Neutrophil (primary cell): ENCODE measurements around the gene HSH2D.
A peak's percentile ranks its signal among the peaks of the same experiment; 100 is the strongest.

Experiments used
- H3K27ac ChIP-seq: fragments of 200-600 bp; sonication (generic); 2 replicates; pipeline ENCODE4 v1.5.1; 2016; ENCODE audit warnings: mild to moderate bottlenecking, moderate library complexity
- H3K27me3 ChIP-seq: fragments of 200-600 bp; sonication (generic); 2 replicates; pipeline ENCODE4 v1.6.0; 2016; ENCODE audit warnings: mild to moderate bottlenecking
- H3K36me3 ChIP-seq: fragments of 200-600 bp; sonication (generic); 2 replicates; pipeline ENCODE4 v1.5.1; 2017
- H3K4me1 ChIP-seq, 2 experiments: fragments of 200-600 bp in 1 of 2; sonication (generic) in 1 of 2; 1 replicate in 1 of 2; 2 replicates in 1 of 2; pipeline versions ENCODE4 v1.5.1 to v1.6.1; 2013 to 2016; ENCODE audit warnings: low read depth in 1 of 2, low read length in 1 of 2, mild to moderate bottlenecking in 1 of 2, moderate library complexity in 1 of 2; ENCODE audit not compliant: control insufficient read depth in 1 of 2, insufficient read depth in 1 of 2
- H3K4me3 ChIP-seq, 2 experiments: fragments of 200-600 bp in 1 of 2; sonication (generic) in 1 of 2; 1 replicate in 1 of 2; 2 replicates in 1 of 2; pipeline ENCODE4 v1.5.1; 2013 to 2016; ENCODE audit warnings: low read depth in 1 of 2, low read length in 1 of 2, mild to moderate bottlenecking in 1 of 2, moderate library complexity in 1 of 2
- H3K9me3 ChIP-seq: fragments of 200-600 bp; sonication (generic); 2 replicates; pipeline ENCODE4 v1.5.1; 2016
- CTCF ChIP-seq: fragments of 200-600 bp; sonication (generic); IDR thresholded peaks from 2 replicates; pipeline ENCODE4 v1.5.1; 2016; ENCODE audit warnings: antibody characterized with exemption

HSH2D gene

GRCh38 chr19:16125737-16126495 lies 17.6 kb upstream of the HSH2D start:
- H3K4me3 ChIP-seq = no peak overlapping the region
- H3K9me3 ChIP-seq = no peaks in the 10 kb centered on the region
- H3K4me1 ChIP-seq = peaks cover 0 to 3% of the 10 kb centered on the region in 2 experiments
- peaks cover 100% of the 10 kb centered on the region for H3K36me3 ChIP-seq
- no peak for TF ChIP-seq CTCF
- peak overlapping the region; percentile 28 for H3K27ac ChIP-seq
- H3K27me3 ChIP-seq = no peaks in the 10 kb centered on the region

GRCh38 chr19:16127080-16127479 lies 16.4 kb upstream of the HSH2D start:
- H3K27ac ChIP-seq = no peak overlapping the region
- peaks cover 0 to 3% of the 10 kb centered on the region in 2 experiments for H3K4me1 ChIP-seq
- H3K27me3 ChIP-seq = no peaks in the 10 kb centered on the region
- H3K36me3 ChIP-seq = peaks cover 100% of the 10 kb centered on the region
- H3K9me3 ChIP-seq = no peaks in the 10 kb centered on the region
- H3K4me3 ChIP-seq = no peak overlapping the region
- TF ChIP-seq CTCF = no peak

- no peak for TF ChIP-seq CTCF
- H3K27ac ChIP-seq = peak overlapping the region; percentile 33
- no peak overlapping the region for H3K4me3 ChIP-seq
- no peaks in the 10 kb centered on the region for H3K9me3 ChIP-seq
- H3K4me1 ChIP-seq = peaks cover 0 to 3% of the 10 kb centered on the region in 2 experiments
- peaks cover 100% of the 10 kb centered on the region for H3K36me3 ChIP-seq
- no peaks in the 10 kb centered on the region for H3K27me3 ChIP-seq
These were observed 15.6 kb upstream of the HSH2D start for GRCh38 chr19:16127776-16128371.

- no peak for TF ChIP-seq CTCF
- H3K36me3 ChIP-seq = peaks cover 80% of the 10 kb centered on the region
These were observed 11.8 kb upstream of the HSH2D start for GRCh38 chr19:16131648-16132047.

GRCh38 chr19:16133818-16134217 lies 9.7 kb upstream of the HSH2D start:
- Histone ChIP-seq H3K27me3 (no peaks in the 10 kb centered on the region), H3K36me3 (peaks cover 59% of the 10 kb centered on the region)
- TF ChIP-seq CTCF = no peak

More at GRCh38 chr19:16131648-16132047, 11.8 kb upstream of the HSH2D start:
- Histone ChIP-seq H3K4me1 (no peaks in the 10 kb centered on the region), H3K9me3 (no peaks in the 10 kb centered on the region), H3K27me3 (no peaks in the 10 kb centered on the region), H3K4me3 (no peak overlapping the region), H3K27ac (no peak overlapping the region)

More at GRCh38 chr19:16133818-16134217, 9.7 kb upstream of the HSH2D start:
- no peaks in the 10 kb centered on the region for H3K9me3 ChIP-seq
- H3K4me3 ChIP-seq = no peak overlapping the region
- peaks cover 0 to 1% of the 10 kb centered on the region in 2 experiments for H3K4me1 ChIP-seq
- H3K27ac ChIP-seq = peak overlapping the region; percentile 51
